Nephron progenitor cell (in vitro differentiated cells): Measurements from ENCODE around the gene GNG4.
"Not testable (repeated sequence)": the region's sequence is repeated elsewhere in the genome, so short reads cannot be mapped to it uniquely, and the experiment has no call there.

Experiments used
- DNase-seq: peaks from one replicate; pipeline ENCODE4 v3.0.0; 2021
- H3K27ac Mint-ChIP-seq: 2 replicates; pipeline ENCODE4 v1.8.0; 2021; ENCODE audit warnings: mild to moderate bottlenecking, moderate library complexity, mixed read lengths
- H3K27me3 Mint-ChIP-seq: 2 replicates; pipeline ENCODE4 v1.8.0; 2021; ENCODE audit warnings: mild to moderate bottlenecking, low read depth, mixed read lengths; ENCODE audit not compliant: poor library complexity
- H3K36me3 Mint-ChIP-seq: 2 replicates; pipeline ENCODE4 v1.8.0; 2021; ENCODE audit warnings: low read depth, mixed read lengths
- H3K4me1 Mint-ChIP-seq: 2 replicates; pipeline ENCODE4 v1.8.0; 2021; ENCODE audit warnings: mixed read lengths
- H3K4me3 Mint-ChIP-seq: 2 replicates; pipeline ENCODE4 v1.8.0; 2021; ENCODE audit warnings: mild to moderate bottlenecking, moderate library complexity, mixed read lengths
- H3K9me3 Mint-ChIP-seq: 2 replicates; pipeline ENCODE4 v1.8.0; 2021; ENCODE audit warnings: mild to moderate bottlenecking, moderate library complexity, mixed read lengths
- CTCF ChIP-seq: fragments of 200-600 bp; sonication (generic); IDR thresholded peaks from 2 replicates; pipeline ENCODE4 v1.5.0; 2021; ENCODE audit warnings: antibody characterized with exemption

Gene GNG4

GRCh38 chr1:235640580-235640979 lies 9.0 kb downstream of the GNG4 start:
- Mint-ChIP-seq H3K4me3 (no peak overlapping the region), H3K27me3 (peaks cover 22% of the 10 kb centered on the region), H3K36me3 (no peaks in the 10 kb centered on the region), H3K9me3 (no peaks in the 10 kb centered on the region), H3K4me1 (peaks cover 43% of the 10 kb centered on the region), H3K27ac (no peak overlapping the region)
- TF ChIP-seq CTCF, result no peak
- DNase-seq, result no peak

GRCh38 chr1:235639226-235640205 lies 10.1 kb downstream of the GNG4 start:
- Mint-ChIP-seq H3K4me3 (no peak overlapping the region), H3K36me3 (no peaks in the 10 kb centered on the region), H3K27ac (no peak overlapping the region), H3K27me3 (peaks cover 15% of the 10 kb centered on the region), H3K4me1 (peaks cover 37% of the 10 kb centered on the region), H3K9me3 (no peaks in the 10 kb centered on the region)
- no peak for TF ChIP-seq CTCF
- no peak for DNase-seq

- not testable (repeated sequence) for DNase-seq, H3K36me3 Mint-ChIP-seq, H3K27ac Mint-ChIP-seq, H3K4me3 Mint-ChIP-seq, H3K9me3 Mint-ChIP-seq
- peaks cover 10% of the 10 kb centered on the region for H3K27me3 Mint-ChIP-seq
- peaks cover 28% of the 10 kb centered on the region for H3K4me1 Mint-ChIP-seq
Observed at GRCh38 chr1:235638612-235639011, 11.0 kb downstream of the GNG4 start.

- no peaks in the 10 kb centered on the region for H3K9me3 Mint-ChIP-seq
- H3K4me3 Mint-ChIP-seq, result no peak overlapping the region
- TF ChIP-seq CTCF, result no peak
- H3K27ac Mint-ChIP-seq, result no peak overlapping the region
- peaks cover 23% of the 10 kb centered on the region for H3K4me1 Mint-ChIP-seq
- H3K36me3 Mint-ChIP-seq, result no peaks in the 10 kb centered on the region
- peaks cover 13% of the 10 kb centered on the region for H3K27me3 Mint-ChIP-seq
- no peak for DNase-seq
Observed at GRCh38 chr1:235637756-235638534, 11.6 kb downstream of the GNG4 start.

GRCh38 chr1:235635938-235636662 lies 13.5 kb downstream of the GNG4 start:
- no peak for TF ChIP-seq CTCF
- Mint-ChIP-seq H3K4me3 (no peak overlapping the region), H3K9me3 (no peaks in the 10 kb centered on the region), H3K27ac (no peak overlapping the region), H3K36me3 (no peaks in the 10 kb centered on the region), H3K4me1 (peaks cover 27% of the 10 kb centered on the region), H3K27me3 (peaks cover 11% of the 10 kb centered on the region)
- DNase-seq, result no peak
